SU-DHL-6 (cell line): ENCODE measurements around the gene OR2S2.

Experiments used
- H2AFZ ChIP-seq: fragments of 200-600 bp; sonication (generic); 2 replicates; pipeline ENCODE4 v1.6.1; 2014; ENCODE audit warnings: low read depth, mild to moderate bottlenecking, moderate library complexity, mixed read lengths, antibody characterized with exemption, low read length; ENCODE audit not compliant: severe bottlenecking
- H3F3A ChIP-seq: fragments of 200-600 bp; shearing (Covaris generic); 2 replicates; pipeline ENCODE4 v1.6.0; 2016; ENCODE audit warnings: antibody characterized with exemption, mild to moderate bottlenecking; ENCODE audit not compliant: insufficient read depth
- H3K27ac ChIP-seq: fragments of 200-600 bp; sonication (generic); 2 replicates; pipeline ENCODE4 v1.5.1; 2016; ENCODE audit warnings: low read depth, mild to moderate bottlenecking, low read length, moderate library complexity, mixed read lengths
- H3K27me3 ChIP-seq: fragments of 200-600 bp; sonication (generic), shearing (Covaris generic); 2 replicates; pipeline ENCODE4 v1.6.0; 2014; ENCODE audit warnings: mild to moderate bottlenecking, low read length
- H3K36me3 ChIP-seq: fragments of 200-600 bp; sonication (generic); 2 replicates; pipeline ENCODE4 v1.6.1; 2014; ENCODE audit warnings: mild to moderate bottlenecking, low read length, mixed read lengths
- H3K4me2 ChIP-seq: fragments of 300-600, 200-600 bp; shearing (Covaris generic), sonication (generic); 2 replicates; pipeline ENCODE4 v1.6.0; 2014; ENCODE audit warnings: low read length, low read depth, mild to moderate bottlenecking; ENCODE audit not compliant: poor library complexity, severe bottlenecking
- H3K4me3 ChIP-seq: fragments of 200-600 bp; sonication (generic); 2 replicates; pipeline ENCODE4 v1.5.1; 2014; ENCODE audit warnings: antibody characterized with exemption, low read length, mild to moderate bottlenecking, mixed read lengths; ENCODE audit not compliant: insufficient read depth, poor library complexity, severe bottlenecking
- H3K79me2 ChIP-seq: fragments of 200-600 bp; sonication (generic); 2 replicates; pipeline ENCODE4 v1.6.1; 2014; ENCODE audit warnings: mild to moderate bottlenecking, low read length, moderate library complexity; ENCODE audit not compliant: insufficient read depth
- H3K9ac ChIP-seq: fragments of 200-600 bp; sonication (generic); 2 replicates; pipeline ENCODE4 v1.7.0; 2014; ENCODE audit warnings: mild to moderate bottlenecking, low read length
- H3K9me2 ChIP-seq: fragments of 200-600 bp; sonication (generic); replicated peaks from 2 replicates; pipeline ENCODE4 v1.6.1; 2014; ENCODE audit warnings: low read length; ENCODE audit not compliant: insufficient read depth
- H3K9me3 ChIP-seq: fragments of 200-600 bp; sonication (generic); 2 replicates; pipeline ENCODE4 v1.6.1; 2014; ENCODE audit warnings: low read length, mixed read lengths; ENCODE audit not compliant: insufficient read depth
- H4K20me1 ChIP-seq: fragments of 200-600 bp; sonication (generic); 2 replicates; pipeline ENCODE4 v1.6.1; 2014; ENCODE audit warnings: low read depth, mild to moderate bottlenecking, antibody characterized with exemption, low read length, moderate library complexity, mixed read lengths
- EZH2phosphoT487 ChIP-seq: fragments of 200-600 bp; sonication (generic), shearing (Covaris generic); conservative IDR thresholded peaks from 2 replicates; pipeline ENCODE4 v1.6.1; 2018; ENCODE audit warnings: mild to moderate bottlenecking, antibody characterized with exemption, low read length, moderate library complexity, mixed read lengths
- TF ChIP-seq, protein P1 (sequence below): fragments of 200-600 bp; sonication (generic); IDR thresholded peaks from one replicate; pipeline ENCODE4 v1.5.1; 2017; ENCODE audit warnings: antibody characterized with exemption, mild to moderate bottlenecking, low read length, moderate library complexity; ENCODE audit not compliant: insufficient read depth, poor library complexity, severe bottlenecking

OR2S2 gene

DNA sequence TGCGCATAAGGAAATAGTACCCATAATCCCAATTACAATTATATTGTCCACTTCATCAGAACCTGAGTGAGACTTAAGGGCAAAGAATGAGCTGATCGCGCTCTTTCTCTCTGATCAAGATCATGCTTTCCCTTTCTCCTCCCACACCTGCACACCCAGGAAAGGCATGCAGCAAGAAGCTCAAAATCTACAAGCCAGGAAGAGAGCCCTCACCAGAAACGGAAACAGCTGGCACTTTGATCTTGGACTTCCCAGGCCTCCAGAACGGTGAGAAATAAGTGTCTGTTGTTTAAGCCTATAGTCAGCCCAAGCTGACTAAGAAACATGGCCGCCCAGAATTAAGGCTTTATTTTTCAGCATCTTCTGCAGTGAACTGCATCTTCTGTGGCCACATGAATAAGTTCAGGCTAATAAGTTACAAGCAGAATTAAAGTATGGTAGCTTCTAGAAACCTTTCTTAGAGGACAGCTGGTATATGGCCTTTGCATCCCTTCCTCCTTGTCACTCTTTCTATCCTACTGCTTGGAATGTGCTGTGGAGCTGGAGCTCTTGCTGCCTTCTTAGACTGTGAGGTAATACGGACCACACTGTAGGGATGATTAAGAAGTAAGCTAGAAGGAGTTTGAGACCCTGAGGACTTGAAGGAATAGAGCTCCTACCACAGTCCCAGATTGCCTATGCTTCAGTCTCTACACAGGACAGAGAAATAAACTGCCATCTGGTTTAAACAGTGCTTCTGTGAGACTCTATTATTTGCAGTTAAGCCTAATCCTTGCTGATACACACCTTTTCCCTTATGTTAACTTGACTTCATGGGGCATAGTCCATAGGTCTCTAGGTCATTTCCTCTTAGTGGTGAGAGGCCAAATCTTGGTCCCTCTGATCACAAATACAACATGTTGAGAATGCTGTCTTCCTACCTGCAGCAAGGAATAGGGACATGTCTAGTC lies 17.2 kb downstream of the OR2S2 start:
- no peak overlapping the region for H3K4me2 ChIP-seq
- no peak overlapping the region for H3K27ac ChIP-seq
- H3K79me2 ChIP-seq = no peaks in the 10 kb centered on the region
- TF ChIP-seq, protein P1, sequence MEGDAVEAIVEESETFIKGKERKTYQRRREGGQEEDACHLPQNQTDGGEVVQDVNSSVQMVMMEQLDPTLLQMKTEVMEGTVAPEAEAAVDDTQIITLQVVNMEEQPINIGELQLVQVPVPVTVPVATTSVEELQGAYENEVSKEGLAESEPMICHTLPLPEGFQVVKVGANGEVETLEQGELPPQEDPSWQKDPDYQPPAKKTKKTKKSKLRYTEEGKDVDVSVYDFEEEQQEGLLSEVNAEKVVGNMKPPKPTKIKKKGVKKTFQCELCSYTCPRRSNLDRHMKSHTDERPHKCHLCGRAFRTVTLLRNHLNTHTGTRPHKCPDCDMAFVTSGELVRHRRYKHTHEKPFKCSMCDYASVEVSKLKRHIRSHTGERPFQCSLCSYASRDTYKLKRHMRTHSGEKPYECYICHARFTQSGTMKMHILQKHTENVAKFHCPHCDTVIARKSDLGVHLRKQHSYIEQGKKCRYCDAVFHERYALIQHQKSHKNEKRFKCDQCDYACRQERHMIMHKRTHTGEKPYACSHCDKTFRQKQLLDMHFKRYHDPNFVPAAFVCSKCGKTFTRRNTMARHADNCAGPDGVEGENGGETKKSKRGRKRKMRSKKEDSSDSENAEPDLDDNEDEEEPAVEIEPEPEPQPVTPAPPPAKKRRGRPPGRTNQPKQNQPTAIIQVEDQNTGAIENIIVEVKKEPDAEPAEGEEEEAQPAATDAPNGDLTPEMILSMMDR = no peak
- 0 out of 2 replicates have a peak, but pooled peaks have one; percentile 55 for TF ChIP-seq EZH2phosphoT487
- H2AFZ ChIP-seq = no peak overlapping the region
- H4K20me1 ChIP-seq = no peaks in the 10 kb centered on the region
- H3K36me3 ChIP-seq = no peaks in the 10 kb centered on the region
- no peak overlapping the region for H3K4me3 ChIP-seq
- H3F3A ChIP-seq = no peaks in the 10 kb centered on the region
- no peaks in the 10 kb centered on the region for H3K9me2 ChIP-seq
- H3K9me3 ChIP-seq = no peaks in the 10 kb centered on the region
- H3K9ac ChIP-seq = no peak overlapping the region
- H3K27me3 ChIP-seq = no peaks in the 10 kb centered on the region

DNA sequence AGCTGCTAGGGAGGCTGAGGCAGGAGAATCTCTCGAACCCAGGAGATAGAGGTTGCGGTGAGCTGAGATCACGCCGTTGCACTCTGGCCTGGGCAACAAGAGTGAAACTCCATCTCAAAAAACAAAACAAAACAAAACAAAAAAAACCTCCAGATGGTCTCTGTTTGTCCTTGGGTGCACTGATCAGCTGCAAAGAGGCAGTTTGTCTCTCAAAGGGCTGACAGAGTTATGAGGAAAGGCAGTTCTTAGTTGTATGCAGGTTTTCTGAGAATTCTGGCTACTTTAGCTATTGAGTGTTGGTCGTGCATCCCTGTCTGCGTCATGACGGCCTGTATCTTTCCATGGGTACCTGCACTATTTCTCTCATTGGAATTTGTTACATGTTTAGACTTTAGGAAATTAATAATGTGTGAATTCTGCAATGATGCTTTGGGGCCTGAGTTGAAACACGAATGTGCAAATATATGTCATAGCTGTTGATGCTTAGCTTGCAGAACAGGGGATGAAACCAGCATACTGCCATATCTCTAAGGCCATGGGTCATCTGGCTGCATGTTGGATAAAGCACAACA lies 18.2 kb downstream of the OR2S2 start:
- Histone ChIP-seq H3K9ac (no peak overlapping the region), H4K20me1 (no peaks in the 10 kb centered on the region), H3K79me2 (no peaks in the 10 kb centered on the region), H3K4me3 (no peak overlapping the region), H3K9me2 (no peaks in the 10 kb centered on the region), H3K36me3 (no peaks in the 10 kb centered on the region), H3F3A (no peaks in the 10 kb centered on the region), H3K27me3 (no peaks in the 10 kb centered on the region), H3K9me3 (no peaks in the 10 kb centered on the region), H3K27ac (no peak overlapping the region), H3K4me2 (no peak overlapping the region), H2AFZ (no peak overlapping the region)
- TF ChIP-seq EZH2phosphoT487 = no peak
- TF ChIP-seq, protein P1 = no peak

DNA sequence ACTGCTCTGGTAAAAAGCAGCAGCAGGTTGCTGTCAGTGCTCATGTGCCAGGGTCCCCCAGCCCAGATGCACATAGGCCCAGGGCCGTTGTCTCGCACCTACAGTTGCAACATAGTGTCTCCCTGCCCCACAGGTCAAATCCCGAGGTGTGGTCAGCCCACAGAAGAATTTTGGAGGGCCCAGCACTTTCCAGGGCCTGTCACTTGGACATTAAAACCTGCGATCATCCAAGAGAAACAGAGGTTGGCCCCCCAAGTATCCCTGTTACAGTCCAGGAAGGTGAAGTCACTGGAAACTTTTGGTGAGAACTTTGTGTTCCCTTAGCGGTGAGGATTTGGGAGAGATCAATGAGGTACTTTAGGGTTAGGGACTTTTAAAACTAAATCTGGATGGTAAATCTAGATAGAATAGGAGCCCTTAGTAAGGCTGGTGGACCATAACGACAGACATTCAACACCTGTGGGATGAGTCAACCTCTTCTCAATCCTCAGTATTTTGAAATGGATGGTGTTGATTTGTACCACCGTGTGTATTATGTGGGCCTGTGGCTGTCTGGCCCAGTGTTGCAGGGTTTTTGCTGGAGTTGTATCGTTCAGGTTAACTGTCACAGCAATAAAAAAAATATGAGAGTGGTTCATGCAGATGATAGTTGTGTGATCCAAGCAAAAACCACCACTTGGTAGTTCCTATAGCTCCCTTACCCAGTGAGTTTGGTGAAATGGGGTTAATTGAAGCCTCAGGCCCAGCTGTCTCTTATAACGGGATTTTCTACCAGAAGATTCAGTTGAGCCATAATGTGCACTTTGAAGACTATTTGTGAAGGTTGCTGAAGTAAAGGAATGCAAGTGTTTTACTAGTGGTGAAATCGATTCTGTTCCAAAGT lies 19.2 kb downstream of the OR2S2 start:
- Histone ChIP-seq H3K36me3 (no peaks in the 10 kb centered on the region), H2AFZ (no peak overlapping the region), H3K27ac (no peak overlapping the region), H3K27me3 (no peaks in the 10 kb centered on the region), H3K4me2 (no peak overlapping the region), H3K4me3 (no peak overlapping the region), H3K79me2 (no peaks in the 10 kb centered on the region), H3F3A (no peaks in the 10 kb centered on the region), H3K9me2 (no peaks in the 10 kb centered on the region), H4K20me1 (no peaks in the 10 kb centered on the region), H3K9me3 (no peaks in the 10 kb centered on the region), H3K9ac (no peak overlapping the region)
- no peak for TF ChIP-seq EZH2phosphoT487
- TF ChIP-seq, protein P1 = no peak
